BE2C (cell line): ENCODE measurements around the gene KCNMA1.

Source experiments
- DNase-seq: peaks from one replicate; pipeline ENCODE4 v3.0.0-alpha.2; 2020
- H3K27me3 ChIP-seq: fragments of 250-450 bp; sonication (Bioruptor Pico); 2 replicates; pipeline ENCODE4 v1.5.1; 2020; ENCODE audit warnings: mild to moderate bottlenecking
- H3K36me3 ChIP-seq: fragments of 250-450 bp; sonication (Bioruptor Pico); 2 replicates; pipeline ENCODE4 v1.5.1; 2020; ENCODE audit warnings: mild to moderate bottlenecking
- H3K4me1 ChIP-seq: fragments of 250-450 bp; sonication (Bioruptor Pico); 2 replicates; pipeline ENCODE4 v1.5.1; 2020
- H3K4me3 ChIP-seq: 2 replicates; pipeline ENCODE4 v1.5.1; 2011; ENCODE audit warnings: low read depth, low read length
- H3K9me3 ChIP-seq: fragments of 250-450 bp; sonication (Bioruptor Pico); 2 replicates; pipeline ENCODE4 v1.5.1; 2020
- TF ChIP-seq, protein P1 (sequence below): IDR thresholded peaks from 2 replicates; pipeline ENCODE4 v1.5.1; 2012; ENCODE audit warnings: mild to moderate bottlenecking, low read depth, low read length

Gene KCNMA1

GRCh38 chr10:76884673-76885275 lies 752.8 kb downstream of the KCNMA1 start:
- no peaks in the 10 kb centered on the region for H3K4me1 ChIP-seq
- no peaks in the 10 kb centered on the region for H3K36me3 ChIP-seq
- TF ChIP-seq, protein P1, sequence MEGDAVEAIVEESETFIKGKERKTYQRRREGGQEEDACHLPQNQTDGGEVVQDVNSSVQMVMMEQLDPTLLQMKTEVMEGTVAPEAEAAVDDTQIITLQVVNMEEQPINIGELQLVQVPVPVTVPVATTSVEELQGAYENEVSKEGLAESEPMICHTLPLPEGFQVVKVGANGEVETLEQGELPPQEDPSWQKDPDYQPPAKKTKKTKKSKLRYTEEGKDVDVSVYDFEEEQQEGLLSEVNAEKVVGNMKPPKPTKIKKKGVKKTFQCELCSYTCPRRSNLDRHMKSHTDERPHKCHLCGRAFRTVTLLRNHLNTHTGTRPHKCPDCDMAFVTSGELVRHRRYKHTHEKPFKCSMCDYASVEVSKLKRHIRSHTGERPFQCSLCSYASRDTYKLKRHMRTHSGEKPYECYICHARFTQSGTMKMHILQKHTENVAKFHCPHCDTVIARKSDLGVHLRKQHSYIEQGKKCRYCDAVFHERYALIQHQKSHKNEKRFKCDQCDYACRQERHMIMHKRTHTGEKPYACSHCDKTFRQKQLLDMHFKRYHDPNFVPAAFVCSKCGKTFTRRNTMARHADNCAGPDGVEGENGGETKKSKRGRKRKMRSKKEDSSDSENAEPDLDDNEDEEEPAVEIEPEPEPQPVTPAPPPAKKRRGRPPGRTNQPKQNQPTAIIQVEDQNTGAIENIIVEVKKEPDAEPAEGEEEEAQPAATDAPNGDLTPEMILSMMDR, result no peak
- H3K9me3 ChIP-seq, result no peaks in the 10 kb centered on the region
- no peak for DNase-seq
- H3K27me3 ChIP-seq, result no peaks in the 10 kb centered on the region
- H3K4me3 ChIP-seq, result no peak overlapping the region

- no peaks in the 10 kb centered on the region for H3K27me3 ChIP-seq
- no peaks in the 10 kb centered on the region for H3K9me3 ChIP-seq
- no peaks in the 10 kb centered on the region for H3K36me3 ChIP-seq
- H3K4me1 ChIP-seq, result no peaks in the 10 kb centered on the region
- TF ChIP-seq, protein P1, result no peak
- DNase-seq, result no peak
- H3K4me3 ChIP-seq, result no peak overlapping the region
Measured at GRCh38 chr10:76883596-76883995, 754.0 kb downstream of the KCNMA1 start.

GRCh38 chr10:76882796-76883195 lies 754.8 kb downstream of the KCNMA1 start:
- Histone ChIP-seq H3K4me3 (no peak overlapping the region), H3K4me1 (no peaks in the 10 kb centered on the region), H3K36me3 (no peaks in the 10 kb centered on the region), H3K27me3 (no peaks in the 10 kb centered on the region), H3K9me3 (no peaks in the 10 kb centered on the region)
- DNase-seq, result no peak
- TF ChIP-seq, protein P1, result no peak

DNA sequence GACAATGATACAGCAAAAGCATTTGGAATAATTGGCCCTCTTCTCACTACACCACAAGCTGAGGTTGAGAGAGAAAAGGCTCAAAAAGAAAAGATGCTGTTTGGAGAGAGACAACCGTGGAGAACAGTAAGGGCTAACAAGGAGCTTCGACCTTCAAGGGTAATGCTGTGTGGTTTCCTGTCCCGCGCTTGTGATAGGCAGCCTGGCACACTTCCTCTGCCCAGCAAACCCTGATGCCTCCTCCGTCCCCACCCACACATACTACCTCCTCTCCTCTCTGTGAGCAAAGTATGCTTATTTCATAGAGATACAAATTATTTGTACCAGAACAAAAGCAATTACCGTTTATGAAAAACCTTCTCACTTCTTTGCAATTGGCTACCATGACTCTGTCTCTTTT lies 755.4 kb downstream of the KCNMA1 start:
- Histone ChIP-seq H3K9me3 (no peaks in the 10 kb centered on the region), H3K4me3 (no peak overlapping the region), H3K4me1 (no peaks in the 10 kb centered on the region), H3K36me3 (no peaks in the 10 kb centered on the region), H3K27me3 (no peaks in the 10 kb centered on the region)
- DNase-seq, result no peak
- TF ChIP-seq, protein P1, result no peak

- no peaks in the 10 kb centered on the region for H3K9me3 ChIP-seq
- H3K36me3 ChIP-seq, result no peaks in the 10 kb centered on the region
- no peak overlapping the region for H3K4me3 ChIP-seq
- no peaks in the 10 kb centered on the region for H3K27me3 ChIP-seq
- no peak for DNase-seq
- H3K4me1 ChIP-seq, result no peaks in the 10 kb centered on the region
- TF ChIP-seq, protein P1, result no peak
Measured at GRCh38 chr10:76881477-76882220, 756.0 kb downstream of the KCNMA1 start.

- Histone ChIP-seq H3K27me3 (no peaks in the 10 kb centered on the region), H3K9me3 (no peaks in the 10 kb centered on the region), H3K4me3 (no peak overlapping the region), H3K36me3 (no peaks in the 10 kb centered on the region), H3K4me1 (no peaks in the 10 kb centered on the region)
- DNase-seq, result no peak
- TF ChIP-seq, protein P1, result no peak
Measured at GRCh38 chr10:76880931-76881330, 756.7 kb downstream of the KCNMA1 start.
